GM10248 (cell line): ENCODE results near the gene ADGRV1.

ENCODE experiments used
- CTCF ChIA-PET: fragments of 300-600 bp; sonication (Branson Sonifier 250); formaldehyde crosslinking; extraction: SDS; loops from one replicate; lab custom pipeline; 2021; ENCODE audit warnings: antibody characterized with exemption; lab: Yijun Ruan, JAX
- POLR2A ChIA-PET: fragments of 350-650 bp; sonication (Branson Sonifier 250); formaldehyde crosslinking; extraction: SDS; loops from one replicate; lab custom pipeline; 2020; ENCODE audit warnings: antibody characterized with exemption; lab: Yijun Ruan, JAX
- DNase-seq: peaks from one replicate; pipeline ENCODE4 v3.0.0; 2012; ENCODE audit errors: extremely low spot score
- TF ChIP-seq, protein P1 (sequence below): IDR thresholded peaks from 2 replicates; pipeline ENCODE4 v1.5.1; 2012; ENCODE audit warnings: mild to moderate bottlenecking, low read depth; ENCODE audit errors: extremely low read depth, missing control alignments, control extremely low read depth

ADGRV1 gene

DNA sequence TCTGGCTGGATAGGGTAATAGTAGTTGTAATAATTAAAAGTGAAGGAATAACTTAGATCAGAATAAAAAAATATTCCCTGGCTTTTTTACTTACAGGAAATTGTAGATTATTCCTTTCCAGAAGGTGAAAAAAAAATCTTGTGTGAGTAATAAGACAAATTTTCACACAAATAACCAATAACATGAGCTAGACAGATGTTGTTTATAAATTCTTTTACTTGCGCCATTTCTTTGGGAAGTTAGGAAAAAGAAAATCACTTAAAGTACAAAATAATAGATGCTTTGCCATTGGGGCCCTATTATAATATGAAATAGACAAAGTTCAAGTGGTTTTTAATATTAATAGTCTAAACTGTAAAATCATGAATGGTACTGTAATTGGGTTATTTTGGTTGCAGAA, 620.4 kb downstream of the ADGRV1 start:
- ChIA-PET POLR2A (no interaction called here), CTCF (interaction anchor here (1.3 to 1.7 kb wide), 2 partner anchors 10 to 12 kb away, joined by 3 read pairs; no protein-coding TSS in a partner anchor)
- TF ChIP-seq, protein P1, sequence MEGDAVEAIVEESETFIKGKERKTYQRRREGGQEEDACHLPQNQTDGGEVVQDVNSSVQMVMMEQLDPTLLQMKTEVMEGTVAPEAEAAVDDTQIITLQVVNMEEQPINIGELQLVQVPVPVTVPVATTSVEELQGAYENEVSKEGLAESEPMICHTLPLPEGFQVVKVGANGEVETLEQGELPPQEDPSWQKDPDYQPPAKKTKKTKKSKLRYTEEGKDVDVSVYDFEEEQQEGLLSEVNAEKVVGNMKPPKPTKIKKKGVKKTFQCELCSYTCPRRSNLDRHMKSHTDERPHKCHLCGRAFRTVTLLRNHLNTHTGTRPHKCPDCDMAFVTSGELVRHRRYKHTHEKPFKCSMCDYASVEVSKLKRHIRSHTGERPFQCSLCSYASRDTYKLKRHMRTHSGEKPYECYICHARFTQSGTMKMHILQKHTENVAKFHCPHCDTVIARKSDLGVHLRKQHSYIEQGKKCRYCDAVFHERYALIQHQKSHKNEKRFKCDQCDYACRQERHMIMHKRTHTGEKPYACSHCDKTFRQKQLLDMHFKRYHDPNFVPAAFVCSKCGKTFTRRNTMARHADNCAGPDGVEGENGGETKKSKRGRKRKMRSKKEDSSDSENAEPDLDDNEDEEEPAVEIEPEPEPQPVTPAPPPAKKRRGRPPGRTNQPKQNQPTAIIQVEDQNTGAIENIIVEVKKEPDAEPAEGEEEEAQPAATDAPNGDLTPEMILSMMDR, result no peak
- DNase-seq, result no peak

- CTCF ChIA-PET, result interaction anchor here (1.2 to 5.4 kb wide), 3 partner anchors 17 to 205 kb away, joined by 4 to 23 read pairs (median 9); no protein-coding TSS in a partner anchor
These were observed 621.9 kb downstream of the ADGRV1 start for GRCh38 chr5:91180506-91180905.

DNA sequence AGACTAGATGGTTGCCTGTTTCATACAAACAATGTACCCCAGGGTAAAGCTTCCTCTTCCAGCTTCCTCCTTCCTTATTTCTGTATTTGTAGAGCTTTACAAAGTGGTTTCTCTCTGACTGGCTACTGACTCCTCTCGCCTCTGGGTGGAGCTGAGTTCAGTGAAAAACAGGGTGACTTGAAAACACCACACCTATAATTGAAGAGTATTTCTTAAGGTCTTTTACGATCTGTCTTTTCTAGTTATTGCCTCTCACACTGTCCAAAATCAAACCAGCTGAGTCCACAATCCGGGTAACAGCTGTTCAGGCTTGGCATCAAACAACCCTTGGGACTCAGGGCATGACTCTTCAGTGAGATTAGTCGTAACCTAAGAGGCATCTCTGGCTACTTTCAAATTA, 624.2 kb downstream of the ADGRV1 start:
- POLR2A ChIA-PET, result no interaction called here

More at GRCh38 chr5:91180506-91180905, 621.9 kb downstream of the ADGRV1 start:
- TF ChIP-seq, protein P1, result no peak
- no peak for DNase-seq
- POLR2A ChIA-PET, result no interaction called here

DNA sequence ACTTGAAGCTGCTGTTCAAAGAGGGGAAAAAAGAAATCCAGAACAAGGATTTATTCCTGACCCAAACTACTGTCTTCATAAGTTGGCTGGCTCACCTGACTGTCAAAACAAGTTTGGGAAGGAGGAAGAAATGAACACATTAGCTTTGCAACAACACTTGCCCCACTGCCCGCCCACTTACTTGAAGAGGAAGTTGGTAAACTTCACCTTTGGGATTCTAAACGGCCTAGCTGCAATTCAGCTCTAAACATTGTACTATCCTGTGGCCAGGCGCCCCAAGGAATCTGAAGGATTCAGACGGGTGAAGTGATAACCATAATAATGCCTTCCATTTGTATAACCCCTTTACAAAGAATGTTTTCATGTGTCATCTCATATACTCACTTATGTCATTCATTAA, 625.1 kb downstream of the ADGRV1 start:
- no peak for DNase-seq

More for the DNA sequence above, 624.2 kb downstream of the ADGRV1 start:
- CTCF ChIA-PET, result interaction anchor here (1.0 to 5.4 kb wide), 6 partner anchors 22 to 207 kb away, joined by 3 to 23 read pairs (median 5); no protein-coding TSS in a partner anchor
- TF ChIP-seq, protein P1, result no peak
- peak; percentile 27 for DNase-seq

GRCh38 chr5:91186101-91186500, 627.5 kb downstream of the ADGRV1 start:
- no peak for DNase-seq
- ChIA-PET POLR2A (no interaction called here), CTCF (no interaction called here)
- TF ChIP-seq, protein P1, result no peak

More for the DNA sequence above, 625.1 kb downstream of the ADGRV1 start:
- TF ChIP-seq, protein P1, result no peak
- POLR2A ChIA-PET, result no interaction called here
- CTCF ChIA-PET, result interaction anchor here (1.0 to 5.4 kb wide), 8 partner anchors 9 to 206 kb away, joined by 3 to 23 read pairs (median 4); no protein-coding TSS in a partner anchor

- ChIA-PET POLR2A (no interaction called here), CTCF (interaction anchor here (1.0 kb wide), 1 partner anchor 39 kb away, joined by 4 read pairs; no protein-coding TSS in a partner anchor)
- TF ChIP-seq, protein P1, result no peak
- no peak for DNase-seq
These were observed 628.4 kb downstream of the ADGRV1 start for GRCh38 chr5:91187032-91187431.
